ENCODE measurements around the gene ATRNL1.

ATRNL1 gene

GRCh38 chr10:115909037-115909436 is 815.9 kb downstream of the ATRNL1 start:
- in situ Hi-C loops (cut with MboI; ENCODE audit: low sequenced_read_pairs, unreplicated experiment) = no loop called here
- TF ChIP-seq, protein P1, sequence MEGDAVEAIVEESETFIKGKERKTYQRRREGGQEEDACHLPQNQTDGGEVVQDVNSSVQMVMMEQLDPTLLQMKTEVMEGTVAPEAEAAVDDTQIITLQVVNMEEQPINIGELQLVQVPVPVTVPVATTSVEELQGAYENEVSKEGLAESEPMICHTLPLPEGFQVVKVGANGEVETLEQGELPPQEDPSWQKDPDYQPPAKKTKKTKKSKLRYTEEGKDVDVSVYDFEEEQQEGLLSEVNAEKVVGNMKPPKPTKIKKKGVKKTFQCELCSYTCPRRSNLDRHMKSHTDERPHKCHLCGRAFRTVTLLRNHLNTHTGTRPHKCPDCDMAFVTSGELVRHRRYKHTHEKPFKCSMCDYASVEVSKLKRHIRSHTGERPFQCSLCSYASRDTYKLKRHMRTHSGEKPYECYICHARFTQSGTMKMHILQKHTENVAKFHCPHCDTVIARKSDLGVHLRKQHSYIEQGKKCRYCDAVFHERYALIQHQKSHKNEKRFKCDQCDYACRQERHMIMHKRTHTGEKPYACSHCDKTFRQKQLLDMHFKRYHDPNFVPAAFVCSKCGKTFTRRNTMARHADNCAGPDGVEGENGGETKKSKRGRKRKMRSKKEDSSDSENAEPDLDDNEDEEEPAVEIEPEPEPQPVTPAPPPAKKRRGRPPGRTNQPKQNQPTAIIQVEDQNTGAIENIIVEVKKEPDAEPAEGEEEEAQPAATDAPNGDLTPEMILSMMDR (IDR thresholded peaks at IDR 0.05; ENCODE audit: borderline replicate concordance, control extremely low read depth, extremely low read depth, insufficient read depth, missing control alignments) = no peak
- no peak for DNase-seq (ENCODE audit: low spot score)

- DNase-seq (ENCODE audit: low spot score) = no peak
- in situ Hi-C loops (cut with MboI; ENCODE audit: low sequenced_read_pairs, unreplicated experiment) = no loop called here
- TF ChIP-seq, protein P1 (IDR thresholded peaks at IDR 0.05; ENCODE audit: borderline replicate concordance, control extremely low read depth, extremely low read depth, insufficient read depth, missing control alignments) = no peak
Observed at GRCh38 chr10:115909962-115910731, 817.0 kb downstream of the ATRNL1 start.

GRCh38 chr10:115914475-115914874 is 821.3 kb downstream of the ATRNL1 start:
- TF ChIP-seq, protein P1 (IDR thresholded peaks at IDR 0.05; ENCODE audit: borderline replicate concordance, control extremely low read depth, extremely low read depth, insufficient read depth, missing control alignments) = no peak
- in situ Hi-C loops (cut with MboI; ENCODE audit: low sequenced_read_pairs, unreplicated experiment) = no loop called here
- DNase-seq (ENCODE audit: low spot score) = no peak

DNA sequence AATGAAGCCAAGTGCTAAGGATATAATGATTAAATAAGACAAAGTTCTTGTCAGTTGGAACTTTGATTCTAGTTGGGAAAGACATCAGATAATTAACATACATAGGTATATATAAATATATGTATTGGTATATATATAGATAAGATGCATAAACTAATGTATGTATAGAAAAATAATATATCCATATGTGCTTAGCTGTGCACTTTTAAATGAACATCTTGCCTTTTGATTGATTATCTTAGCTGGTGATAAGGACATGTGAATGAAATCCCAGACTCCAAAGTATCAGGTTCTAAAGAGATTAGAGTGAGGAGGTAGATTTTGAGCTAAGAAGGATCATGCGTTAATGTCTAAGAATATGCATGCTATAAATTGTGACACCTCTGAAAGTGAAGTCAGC is 822.3 kb downstream of the ATRNL1 start:
- in situ Hi-C loops (cut with MboI; ENCODE audit: low sequenced_read_pairs, unreplicated experiment) = no loop called here
- TF ChIP-seq, protein P1 (IDR thresholded peaks at IDR 0.05; ENCODE audit: borderline replicate concordance, control extremely low read depth, extremely low read depth, insufficient read depth, missing control alignments) = no peak
- DNase-seq (ENCODE audit: low spot score) = no peak

- no peak for DNase-seq (ENCODE audit: low spot score)
- in situ Hi-C loops (cut with MboI; ENCODE audit: low sequenced_read_pairs, unreplicated experiment) = no loop called here
- TF ChIP-seq, protein P1 (IDR thresholded peaks at IDR 0.05; ENCODE audit: borderline replicate concordance, control extremely low read depth, extremely low read depth, insufficient read depth, missing control alignments) = no peak
Observed at GRCh38 chr10:115918812-115919211, 825.6 kb downstream of the ATRNL1 start.

GRCh38 chr10:115921795-115922194 is 828.6 kb downstream of the ATRNL1 start:
- in situ Hi-C loops (cut with MboI; ENCODE audit: low sequenced_read_pairs, unreplicated experiment) = no loop called here
- no peak for DNase-seq (ENCODE audit: low spot score)
- TF ChIP-seq, protein P1 (IDR thresholded peaks at IDR 0.05; ENCODE audit: borderline replicate concordance, control extremely low read depth, extremely low read depth, insufficient read depth, missing control alignments) = no peak
